Activated CD8-positive, alpha-beta memory T cell treated with anti-CD3 and anti-CD28 coated beads for 48 hours (primary cell): Measurements from ENCODE around the gene SDCBP2.

ENCODE experiments used
- DNase-seq, 3 experiments: peaks; one replicate each; pipeline ENCODE4 v3.0.0-alpha.2; 2020; ENCODE audit warnings: low read depth in 2 of 3, low spot score in 2 of 3

The SDCBP2 gene

GRCh38 chr20:1315804-1316203, 13.1 kb downstream of the SDCBP2 start:
- DNase-seq: no peak

DNA sequence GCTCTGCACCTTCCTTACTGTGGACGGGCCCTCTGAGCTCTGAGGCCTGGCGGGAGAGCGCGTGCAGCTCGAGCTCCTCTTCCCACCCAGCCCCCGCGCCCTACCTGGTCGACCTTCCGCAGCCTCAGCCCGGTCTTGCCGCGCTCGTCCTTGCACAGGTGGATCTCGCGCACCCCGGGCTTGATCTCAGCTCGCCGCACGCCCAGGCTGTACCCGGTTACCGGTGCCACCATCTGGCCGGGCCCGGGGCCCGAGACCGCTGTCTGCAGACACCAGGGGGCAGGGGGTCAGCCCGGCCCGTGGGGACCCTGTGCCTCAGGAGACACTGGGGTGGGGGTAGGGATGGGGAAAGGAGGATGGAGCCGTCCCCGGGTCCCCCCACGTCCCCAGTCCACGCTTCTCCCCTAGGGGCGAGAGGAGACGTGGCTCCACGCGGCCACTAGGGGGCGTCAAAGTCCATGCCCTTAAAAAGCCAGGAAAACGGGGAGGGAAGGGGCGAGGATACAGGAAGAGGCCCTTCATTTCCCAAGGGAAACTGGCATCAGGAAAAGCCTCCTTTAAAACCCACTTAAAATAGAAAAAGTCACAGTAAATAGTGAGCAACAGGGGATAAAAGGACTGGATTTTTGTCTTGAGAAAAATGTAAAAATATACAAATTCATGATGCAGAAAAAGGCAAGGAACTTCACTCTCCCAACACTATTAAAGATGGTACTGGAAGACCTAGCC, 15.5 kb downstream of the SDCBP2 start:
- peak in 2 of 3 experiments; percentile 55 to 58 for DNase-seq

DNA sequence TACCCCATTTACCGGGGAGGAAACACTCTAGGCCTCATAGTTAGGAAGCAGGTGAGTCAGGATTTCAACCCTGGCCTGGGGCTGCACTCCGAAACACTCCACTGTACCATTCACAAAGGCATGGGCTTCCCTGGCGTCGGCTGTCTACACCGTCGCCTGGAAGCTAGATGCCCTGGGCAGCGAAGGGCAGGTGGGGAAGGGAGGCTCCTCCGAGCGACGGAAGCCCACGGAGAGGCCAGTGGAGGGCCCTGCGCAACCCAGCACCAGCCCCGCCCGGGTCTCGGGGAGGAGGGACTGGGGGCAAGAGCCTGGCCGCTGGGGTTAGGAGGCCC, 16.1 kb downstream of the SDCBP2 start:
- no peak for DNase-seq

GRCh38 chr20:1312308-1312707, 16.6 kb downstream of the SDCBP2 start:
- DNase-seq: no peak

DNA sequence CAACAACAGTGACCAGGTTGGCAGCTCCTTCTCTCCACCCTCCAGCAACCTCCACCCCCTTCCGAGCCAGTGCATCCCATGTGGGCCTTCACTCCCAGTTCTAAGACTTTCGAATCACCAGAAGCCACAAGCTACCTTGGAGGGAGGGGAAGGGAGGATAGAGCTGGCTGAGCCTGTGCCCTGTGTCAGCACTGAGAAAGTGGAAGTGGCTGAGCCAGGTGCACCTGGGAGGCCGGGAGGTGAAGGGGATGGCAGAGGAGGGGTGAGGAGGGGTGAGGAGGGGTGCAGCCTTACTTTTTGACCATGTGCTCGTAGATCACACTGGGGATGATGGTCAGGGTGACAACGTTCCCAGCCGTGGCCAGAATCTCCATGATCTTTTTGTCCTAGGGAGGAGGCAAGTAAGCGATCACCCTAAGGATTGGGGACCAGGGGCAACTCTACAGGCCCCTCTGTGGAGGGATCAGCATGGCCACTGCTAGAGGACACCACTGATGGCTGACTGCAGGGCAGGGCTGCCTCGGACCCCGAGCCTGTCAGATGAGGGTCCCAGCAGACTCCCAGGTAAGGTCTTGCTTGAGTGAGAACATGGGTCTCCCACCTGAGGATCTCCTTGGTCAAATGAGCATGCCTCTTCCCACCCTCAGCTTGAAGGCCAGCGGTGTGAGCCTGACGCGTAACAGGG, 18.3 kb downstream of the SDCBP2 start:
- DNase-seq: no peak

- DNase-seq: no peak
Observed at GRCh38 chr20:1310071-1310470, 18.9 kb downstream of the SDCBP2 start.

- no peak for DNase-seq
Observed at GRCh38 chr20:1309439-1309847, 19.5 kb downstream of the SDCBP2 start.

GRCh38 chr20:1308702-1309095, 20.2 kb downstream of the SDCBP2 start:
- no peak for DNase-seq

- no peak for DNase-seq
Observed at GRCh38 chr20:1308067-1308701, 20.8 kb downstream of the SDCBP2 start.

DNA sequence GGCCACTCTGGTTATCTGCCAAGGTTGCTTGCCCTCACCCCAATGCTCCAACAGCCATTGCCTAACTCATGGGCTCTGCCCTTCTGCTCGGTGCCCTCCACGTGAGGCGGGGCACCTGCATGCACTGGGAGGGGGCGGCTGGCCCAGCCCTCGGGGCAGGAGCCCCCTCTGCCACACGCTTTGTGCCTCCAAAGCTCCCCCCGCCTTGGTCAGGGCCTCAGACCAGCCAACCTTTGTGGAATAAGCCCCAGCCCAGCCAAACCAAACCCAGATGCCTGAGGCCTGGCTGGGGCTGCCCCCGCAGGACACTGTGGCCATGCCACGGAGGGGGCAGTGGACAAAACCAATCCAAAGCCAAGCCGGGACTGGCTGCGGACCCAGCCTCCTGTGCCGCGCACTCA, 21.4 kb downstream of the SDCBP2 start:
- DNase-seq: no peak

DNA sequence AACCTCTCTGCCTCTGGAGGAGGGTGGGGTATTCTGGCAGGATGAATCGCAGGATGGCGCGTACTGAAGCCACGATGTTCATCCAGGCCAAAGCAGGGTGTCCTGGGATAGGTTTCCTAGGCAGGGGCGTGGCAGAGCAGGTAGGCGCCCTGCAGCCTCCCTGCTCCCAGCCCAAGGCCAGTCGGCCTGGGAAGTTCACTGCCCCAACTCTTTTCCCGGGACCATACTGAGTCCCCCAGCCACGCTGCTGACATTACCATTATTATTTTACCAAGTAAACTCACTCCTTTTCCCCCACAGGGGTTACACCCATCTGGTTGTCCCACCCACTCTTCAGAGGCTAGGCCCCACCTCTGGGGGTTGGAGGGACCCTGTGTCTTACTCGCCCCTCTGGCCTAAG, 21.8 kb downstream of the SDCBP2 start:
- DNase-seq: no peak

- no peak for DNase-seq
Observed at GRCh38 chr20:1306316-1307135, 22.4 kb downstream of the SDCBP2 start.

DNA sequence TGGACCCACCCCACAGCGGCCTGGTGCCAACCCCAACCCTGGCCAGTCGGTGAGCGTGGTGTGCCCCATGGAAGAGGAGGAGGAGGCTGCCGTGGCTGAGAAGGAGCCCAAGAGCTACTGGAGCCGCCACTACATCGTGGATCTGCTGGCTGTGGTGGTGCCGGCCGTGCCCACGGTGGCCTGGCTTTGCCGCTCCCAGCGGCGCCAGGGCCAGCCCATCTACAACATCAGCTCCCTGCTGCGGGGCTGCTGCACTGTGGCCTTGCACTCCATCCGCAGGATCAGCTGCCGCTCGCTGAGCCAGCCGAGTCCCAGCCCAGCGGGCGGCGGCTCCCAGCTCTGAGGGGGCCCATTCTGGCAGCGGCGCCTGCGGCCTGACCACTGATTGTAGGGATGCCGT, 23.2 kb downstream of the SDCBP2 start:
- no peak for DNase-seq

DNA sequence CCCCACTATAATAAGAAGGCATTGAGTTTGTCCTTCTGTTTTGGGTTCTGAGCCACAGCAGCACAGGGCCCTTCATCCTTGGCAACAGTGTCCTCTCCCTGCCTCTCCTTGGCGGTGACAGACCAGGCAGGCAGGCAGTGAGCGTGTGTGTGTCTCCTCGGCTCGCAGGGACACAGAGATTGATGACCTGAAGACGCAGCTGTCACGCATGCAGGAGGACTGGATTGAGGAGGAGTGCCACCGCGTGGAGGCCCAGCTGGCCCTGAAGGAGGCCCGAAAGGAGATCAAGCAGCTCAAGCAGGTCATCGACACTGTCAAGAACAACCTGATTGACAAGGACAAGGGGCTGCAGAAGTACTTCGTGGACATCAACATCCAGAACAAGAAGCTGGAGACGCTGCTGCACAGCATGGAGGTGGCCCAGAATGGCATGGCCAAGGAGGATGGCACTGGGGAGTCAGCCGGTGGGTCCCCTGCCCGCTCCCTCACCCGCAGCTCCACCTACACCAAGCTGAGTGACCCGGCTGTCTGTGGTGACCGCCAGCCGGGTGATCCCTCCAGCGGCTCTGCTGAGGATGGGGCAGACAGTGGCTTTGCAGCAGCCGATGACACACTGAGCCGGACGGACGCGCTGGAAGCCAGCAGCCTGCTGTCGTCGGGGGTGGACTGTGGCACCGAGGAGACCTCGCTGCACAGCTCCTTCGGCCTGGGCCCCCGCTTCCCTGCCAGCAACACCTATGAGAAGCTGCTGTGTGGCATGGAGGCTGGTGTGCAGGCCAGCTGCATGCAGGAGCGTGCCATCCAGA, 24.0 kb downstream of the SDCBP2 start:
- DNase-seq: no peak

DNA sequence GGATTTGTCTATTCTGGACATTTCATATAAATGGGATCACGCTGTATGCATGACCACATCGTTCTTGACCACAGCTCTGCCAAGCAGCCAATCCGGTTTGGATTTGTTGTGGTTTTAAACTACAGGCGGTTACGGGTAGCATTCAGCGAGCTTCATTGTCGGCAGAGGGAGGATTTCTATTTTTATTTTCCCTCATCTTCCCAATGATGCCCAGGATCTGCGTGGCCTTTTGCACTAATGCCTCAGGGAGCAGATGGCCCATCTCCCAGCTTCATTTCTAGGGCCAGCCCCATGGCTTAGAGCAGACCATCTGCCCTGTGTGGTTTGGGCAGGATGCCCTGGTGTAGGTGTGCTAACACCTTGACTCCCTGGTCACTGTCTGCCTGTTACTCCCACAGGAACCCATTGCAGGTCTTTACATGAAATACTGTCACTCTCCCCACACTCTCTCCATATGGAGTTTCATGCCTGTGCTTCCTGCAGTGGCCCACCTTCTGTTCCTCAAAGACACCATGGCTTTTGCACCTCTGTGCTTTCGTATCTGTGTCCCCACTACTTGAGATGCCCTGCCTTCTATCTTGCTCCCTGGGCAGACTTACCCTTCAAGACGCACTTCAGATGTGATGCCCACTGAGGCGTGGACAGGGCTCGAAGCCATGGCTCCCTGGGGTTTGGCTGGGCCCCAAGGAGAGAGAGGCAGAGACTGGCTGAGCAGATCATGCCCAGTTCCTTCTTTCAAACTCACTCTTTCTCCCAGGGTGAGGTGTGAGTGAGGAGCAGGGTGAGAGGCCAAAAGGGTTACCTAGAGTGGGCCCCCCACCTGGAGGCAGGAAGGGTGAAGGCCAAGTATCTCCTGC, 26.0 kb downstream of the SDCBP2 start:
- no peak for DNase-seq

GRCh38 chr20:1301031-1301529, 27.9 kb downstream of the SDCBP2 start:
- DNase-seq: peak; percentile 25 to 31 (median 31)

- no peak for DNase-seq
Observed at GRCh38 chr20:1300083-1300840, 28.7 kb downstream of the SDCBP2 start.

DNA sequence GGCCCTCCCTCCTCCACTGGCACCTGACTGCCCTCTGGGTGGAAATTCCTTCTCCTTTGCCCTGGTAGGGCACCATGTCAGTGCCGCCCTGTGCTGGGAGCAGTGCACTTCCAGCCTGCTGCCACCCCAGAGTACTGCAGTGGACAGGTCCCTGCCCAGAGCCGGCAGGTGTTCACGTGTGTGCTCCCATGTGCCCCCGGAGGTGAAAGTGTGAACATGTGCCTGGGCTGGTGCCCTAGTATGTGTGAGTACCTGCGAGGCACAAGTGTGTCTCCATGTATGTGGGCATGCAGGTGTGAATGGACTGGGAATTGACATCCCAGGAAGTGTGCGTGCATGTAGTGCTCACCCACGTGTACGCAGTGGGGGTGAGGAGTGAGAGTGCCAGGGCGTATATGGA, 29.4 kb downstream of the SDCBP2 start:
- DNase-seq: no peak
